NCI-H2107 (cell line): ENCODE results near the gene ZFYVE9.

Experiments
- DNase-seq: peaks from one replicate; lab custom pipeline; 2025; lab: John Stamatoyannopoulos, UW

ZFYVE9 gene

GRCh38 chr1:52341655-52342260, 199.9 kb downstream of the ZFYVE9 start:
- DNase-seq: no peak

- DNase-seq: no peak
Observed at GRCh38 chr1:52343979-52344378, 202.1 kb downstream of the ZFYVE9 start.

- DNase-seq: no peak
Observed at GRCh38 chr1:52345252-52345651, 203.4 kb downstream of the ZFYVE9 start.

GRCh38 chr1:52346653-52347052, 204.8 kb downstream of the ZFYVE9 start:
- DNase-seq: no peak

- DNase-seq: peak; percentile 11
Observed at GRCh38 chr1:52348704-52349300, 206.9 kb downstream of the ZFYVE9 start.

- no peak for DNase-seq
Observed at GRCh38 chr1:52352690-52353089, 210.8 kb downstream of the ZFYVE9 start.

GRCh38 chr1:52355436-52355835, 213.5 kb downstream of the ZFYVE9 start:
- DNase-seq: no peak

GRCh38 chr1:52355847-52356505, 214.1 kb downstream of the ZFYVE9 start:
- DNase-seq: no peak

- DNase-seq: no peak
Observed at GRCh38 chr1:52356818-52357355, 215.0 kb downstream of the ZFYVE9 start.

- DNase-seq: no peak
Observed at GRCh38 chr1:52357397-52357796, 215.5 kb downstream of the ZFYVE9 start.

GRCh38 chr1:52358851-52359497, 217.1 kb downstream of the ZFYVE9 start:
- no peak for DNase-seq

GRCh38 chr1:52359676-52360594, 218.0 kb downstream of the ZFYVE9 start:
- no peak for DNase-seq

- no peak for DNase-seq
Observed at GRCh38 chr1:52360595-52360968, 218.7 kb downstream of the ZFYVE9 start.

GRCh38 chr1:52364235-52364839, 222.4 kb downstream of the ZFYVE9 start:
- no peak for DNase-seq

GRCh38 chr1:52365071-52365745, 223.3 kb downstream of the ZFYVE9 start:
- DNase-seq: peak; percentile 47

- peak; percentile 98 for DNase-seq
Observed at GRCh38 chr1:52365746-52366516, 224.0 kb downstream of the ZFYVE9 start, which contains the start of gene CC2D1B. Gene CC2D1B, minus strand, starts transcription at chr1:52366205. Its CDS starts 1,585 bp downstream, at chr1:52364620.

- DNase-seq: no peak
Observed at GRCh38 chr1:52366517-52366827, 224.6 kb downstream of the ZFYVE9 start.

- no peak for DNase-seq
Observed at GRCh38 chr1:52367272-52367671, 225.4 kb downstream of the ZFYVE9 start.

- DNase-seq: peak; percentile 68
Observed at GRCh38 chr1:52368383-52369172, 226.7 kb downstream of the ZFYVE9 start.
